Measurements from ENCODE around the gene GAB3.

GRCh38 chrX:154720067-154720466, 30.8 kb downstream of the GAB3 start:
- TF ChIP-seq CTCF (IDR thresholded peaks at IDR 0.05 in 4 of 5, conservative IDR thresholded peaks at IDR 0.05 in 1 of 5) (no peak), POLR2A (IDR thresholded peaks at IDR 0.05) (no peak)

Measured in gastrocnemius medialis (tissue), 4 donors.